Esophagus squamous epithelium (tissue), 5 donors: ENCODE results near the gene PRKN. TPM values are rescaled to one million over a fixed set of nuclear protein-coding genes. Genes with fewer than 3 reads are reported as not detected.

Source experiments
- DNase-seq: peaks from one replicate; lab custom pipeline; 2025; lab: John Stamatoyannopoulos, UW
- H3K27ac ChIP-seq, 4 donors: fragments of 200-600 bp; sonication (generic); one replicate each; pipeline ENCODE4 v1.5.1; 2016 to 2019; ENCODE audit warnings: mild to moderate bottlenecking in 1 of 4
- H3K27me3 ChIP-seq, 4 donors: fragments of 200-600 bp; sonication (generic); 1 replicate in 3 of 4; 2 replicates in 1 of 4; pipeline versions ENCODE4 v1.5.1 to v1.6.0; 2017 to 2021; ENCODE audit warnings: antibody characterized with exemption in 1 of 4
- H3K36me3 ChIP-seq, 3 donors: fragments of 200-600 bp; sonication (generic); one replicate each; pipeline ENCODE4 v1.5.1; 2016 to 2019
- H3K4me1 ChIP-seq, 3 donors: fragments of 200-600 bp; sonication (generic); one replicate each; pipeline ENCODE4 v1.5.1; 2017 to 2019
- H3K4me3 ChIP-seq, 4 donors: fragments of 200-600 bp; sonication (generic); 1 replicate in 3 of 4; 2 replicates in 1 of 4; pipeline ENCODE4 v1.5.1; 2016 to 2019; ENCODE audit warnings: mild to moderate bottlenecking in 2 of 4, moderate library complexity in 1 of 4
- H3K9me3 ChIP-seq, 3 donors: fragments of 200-600 bp; sonication (generic); one replicate each; pipeline ENCODE4 v1.5.1; 2016 to 2019
- CTCF ChIP-seq, 6 experiments: fragments of 450-650 bp in 4 of 6; fragments of 200-600 bp in 2 of 6; sonication (generic) in 2 of 6; IDR thresholded peaks; one replicate each; pipeline ENCODE4 v1.5.1; 2016 to 2019; ENCODE audit warnings: antibody characterized with exemption in 6 of 6, mild to moderate bottlenecking in 4 of 6, moderate library complexity in 4 of 6
- POLR2A ChIP-seq, 4 donors: fragments of 450-650 bp; IDR thresholded peaks; one replicate each; pipeline ENCODE4 v1.6.1; 2017; ENCODE audit warnings: antibody characterized with exemption in 4 of 4, mild to moderate bottlenecking in 4 of 4, moderate library complexity in 3 of 4
- WGBS, 2 donors: methylation state at CpG; one replicate each; pipeline ENCODE4 v1.1.5; 2018; 5-methylcytosine and 5-hydroxymethylcytosine counted together
- intact Hi-C: fragments of 100-400 bp; cut with DNase I; formaldehyde crosslinking; loops from one replicate; pipeline ENCODE4 v1.15.0; 2022
- total RNA-seq, 4 donors: library from RNA; depleted of rRNA; stranded (reverse); fragments of >200 nt; gene quantifications; one replicate each; pipeline ENCODE4 v1.1.0, GENCODE V29; 2016
- donor health status: DM: yes; HTN: yes; CAD: no.

PRKN gene
- total RNA-seq, 4 donors from 2014 or later: 0.70 to 5.5 (median 2.2) TPM

- intact Hi-C loops: no loop called here
- 67 to 72% methylated on average over 9 of the region's 9 CpGs for WGBS, 2 donors
Measured at GRCh38 chr6:161973064-161973463, 754.5 kb downstream of the PRKN start.

GRCh38 chr6:161971043-161971442, 756.5 kb downstream of the PRKN start:
- Histone ChIP-seq H3K27ac (no peak overlapping the region), H3K9me3 (no peaks in the 10 kb centered on the region), H3K27me3 (no peaks in the 10 kb centered on the region), H3K4me3 (no peak overlapping the region), H3K4me1 (no peaks in the 10 kb centered on the region), H3K36me3 (no peaks in the 10 kb centered on the region)
- intact Hi-C loops: no loop called here
- no peak for DNase-seq
- 65 to 70% methylated on average over 5 of the region's 5 CpGs for WGBS, 2 donors
- TF ChIP-seq POLR2A (IDR thresholded peaks at IDR 0.05) (no peak), CTCF (IDR thresholded peaks at IDR 0.05) (no peak)

More at GRCh38 chr6:161973064-161973463, 754.5 kb downstream of the PRKN start:
- no peak for DNase-seq
- Histone ChIP-seq H3K36me3 (no peaks in the 10 kb centered on the region), H3K4me1 (no peaks in the 10 kb centered on the region), H3K27me3 (no peaks in the 10 kb centered on the region), H3K9me3 (peaks cover 0 to 6% (median 3%) of the 10 kb centered on the region in 3 donors), H3K4me3 (no peak overlapping the region), H3K27ac (no peak overlapping the region)
- TF ChIP-seq POLR2A (IDR thresholded peaks at IDR 0.05): no peak
- no peak for TF ChIP-seq CTCF (IDR thresholded peaks at IDR 0.05)

GRCh38 chr6:161963634-161964234, 763.8 kb downstream of the PRKN start:
- DNase-seq: no peak
- intact Hi-C loops: no loop called here
- 55 to 76% methylated on average over 4 of the region's 4 CpGs for WGBS, 2 donors

GRCh38 chr6:161963181-161963580, 764.4 kb downstream of the PRKN start:
- Histone ChIP-seq H3K27me3 (no peaks in the 10 kb centered on the region), H3K4me3 (no peak overlapping the region), H3K4me1 (no peaks in the 10 kb centered on the region), H3K9me3 (no peaks in the 10 kb centered on the region), H3K27ac (no peak overlapping the region), H3K36me3 (no peaks in the 10 kb centered on the region)
- DNase-seq: no peak
- no peak for TF ChIP-seq POLR2A (IDR thresholded peaks at IDR 0.05)
- TF ChIP-seq CTCF (IDR thresholded peaks at IDR 0.05): no peak
- 89 to 92% methylated on average over 8 of the region's 8 CpGs for WGBS, 2 donors
- intact Hi-C loops: no loop called here

More at GRCh38 chr6:161963634-161964234, 763.8 kb downstream of the PRKN start:
- Histone ChIP-seq H3K27me3 (no peaks in the 10 kb centered on the region), H3K36me3 (no peaks in the 10 kb centered on the region), H3K4me3 (no peak overlapping the region), H3K4me1 (no peaks in the 10 kb centered on the region), H3K9me3 (no peaks in the 10 kb centered on the region), H3K27ac (no peak overlapping the region)
- TF ChIP-seq POLR2A (IDR thresholded peaks at IDR 0.05) (no peak), CTCF (IDR thresholded peaks at IDR 0.05) (no peak)

GRCh38 chr6:161961796-161962195, 765.8 kb downstream of the PRKN start:
- Histone ChIP-seq H3K36me3 (no peaks in the 10 kb centered on the region), H3K27me3 (no peaks in the 10 kb centered on the region), H3K27ac (no peak overlapping the region), H3K4me1 (no peaks in the 10 kb centered on the region), H3K4me3 (no peak overlapping the region), H3K9me3 (no peaks in the 10 kb centered on the region)
- TF ChIP-seq CTCF (IDR thresholded peaks at IDR 0.05) (no peak), POLR2A (IDR thresholded peaks at IDR 0.05) (no peak)
- 78 to 79% methylated on average over 6 of the region's 6 CpGs for WGBS, 2 donors
- DNase-seq: no peak
- intact Hi-C loops: no loop called here
